ENCODE measurements around the gene HEATR5B.

GRCh38 chr2:36941867-36942266 is 142.3 kb downstream of the HEATR5B start:
- no peak for TF ChIP-seq CTCF (IDR thresholded peaks at IDR 0.05; ENCODE audit: insufficient read depth, low read length)
- no peak for TF ChIP-seq POLR2AphosphoS5 (IDR thresholded peaks at IDR 0.05; ENCODE audit: low read depth)
- TF ChIP-seq GABPA (IDR thresholded peaks at IDR 0.05; ENCODE audit: low read depth): no peak
- TF ChIP-seq REST (IDR thresholded peaks at IDR 0.05; ENCODE audit: insufficient replicate concordance, low read depth): no peak
